ENCODE data around the gene NOTUM. TPM values are rescaled to one million over a fixed set of nuclear protein-coding genes. Genes with fewer than 3 reads are reported as not detected.

Gene NOTUM
- total RNA-seq, 4 donors from 2014 or later: 0.40 TPM; not detected in 3

- Histone ChIP-seq H3K9me3 (no peaks in the 10 kb centered on the region), H3K36me3 (peaks cover 10 to 25% of the 10 kb centered on the region in 2 donors), H3K4me3 (replicated peaks in 1 of 3) (no peak overlapping the region), H3K27me3 (no peaks in the 10 kb centered on the region), H3K27ac (no peak overlapping the region), H3K4me1 (peaks cover 14% of the 10 kb centered on the region in 2 donors)
- intact Hi-C loops (cut with DNase I): no loop called here
- 92 to 95% methylated on average over 25 to 26 of the region's 26 CpGs for WGBS, 2 donors
- no peak for DNase-seq
- TF ChIP-seq POLR2A (IDR thresholded peaks at IDR 0.05) (no peak), CTCF (IDR thresholded peaks at IDR 0.05) (no peak)
Observed at GRCh38 chr17:81987161-81987770, 26.3 kb upstream of the NOTUM start.

GRCh38 chr17:81986606-81987005 lies 25.6 kb upstream of the NOTUM start:
- Histone ChIP-seq H3K36me3 (peaks cover 10 to 25% of the 10 kb centered on the region in 2 donors), H3K9me3 (no peaks in the 10 kb centered on the region), H3K4me1 (peaks cover 9 to 12% of the 10 kb centered on the region in 2 donors), H3K27ac (no peak overlapping the region), H3K4me3 (replicated peaks in 1 of 3) (no peak overlapping the region), H3K27me3 (no peaks in the 10 kb centered on the region)
- TF ChIP-seq POLR2A (IDR thresholded peaks at IDR 0.05) (no peak), CTCF (IDR thresholded peaks at IDR 0.05) (no peak)
- WGBS, 2 donors: 93 to 98% methylated on average over 22 to 23 of the region's 26 CpGs
- DNase-seq: no peak
- intact Hi-C loops (cut with DNase I): no loop called here

GRCh38 chr17:81984773-81985410 lies 23.9 kb upstream of the NOTUM start:
- Histone ChIP-seq H3K4me3 (replicated peaks in 1 of 3) (no peak overlapping the region), H3K27me3 (no peaks in the 10 kb centered on the region), H3K9me3 (no peaks in the 10 kb centered on the region), H3K36me3 (peaks cover 10 to 25% of the 10 kb centered on the region in 2 donors), H3K4me1 (peaks cover 8 to 9% of the 10 kb centered on the region in 2 donors), H3K27ac (no peak overlapping the region)
- TF ChIP-seq POLR2A (IDR thresholded peaks at IDR 0.05) (no peak), CTCF (IDR thresholded peaks at IDR 0.05) (no peak)
- 96 to 97% methylated on average over 20 to 21 of the region's 21 CpGs for WGBS, 2 donors
- intact Hi-C loops (cut with DNase I): no loop called here
- DNase-seq: no peak

- DNase-seq: no peak
- H3K9me3 ChIP-seq: no peaks in the 10 kb centered on the region
- intact Hi-C loops (cut with DNase I): no loop called here
- no peak for TF ChIP-seq POLR2A (IDR thresholded peaks at IDR 0.05)
- TF ChIP-seq CTCF (IDR thresholded peaks at IDR 0.05): no peak
- peaks cover 8 to 11% of the 10 kb centered on the region in 2 donors for H3K4me1 ChIP-seq
- no peaks in the 10 kb centered on the region for H3K27me3 ChIP-seq
- H3K36me3 ChIP-seq: peaks cover 10 to 25% of the 10 kb centered on the region in 2 donors
- no peak overlapping the region for H3K27ac ChIP-seq
- WGBS, 2 donors: 95 to 97% methylated on average over 26 of the region's 26 CpGs
- H3K4me3 ChIP-seq (replicated peaks in 1 of 3): no peak overlapping the region
Observed at GRCh38 chr17:81983639-81984373, 22.8 kb upstream of the NOTUM start.

Data from thyroid gland (tissue), 4 donors.